GM19099 (cell line): ENCODE data around the gene ATP2B3.

ENCODE experiments used
- POLR2A ChIP-seq: IDR thresholded peaks from 3 replicates; pipeline ENCODE4 v1.6.1; 2011; ENCODE audit warnings: low read depth; ENCODE audit not compliant: insufficient read length; ENCODE audit errors: extremely low read depth

ATP2B3 gene

GRCh38 chrX:153517423-153517822, at the start of gene ATP2B3:
Gene ATP2B3 (plus strand): TSS chrX:153517642. CDS start chrX:153536248, 18,606 bp downstream.
- TF ChIP-seq POLR2A: no peak

GRCh38 chrX:153468008-153468580, 49.3 kb upstream of the ATP2B3 start:
- TF ChIP-seq POLR2A: no peak

GRCh38 chrX:153469811-153470410, 47.5 kb upstream of the ATP2B3 start:
- no peak for TF ChIP-seq POLR2A

GRCh38 chrX:153470411-153471363, 46.8 kb upstream of the ATP2B3 start, which contains the start of gene HAUS7:
Gene HAUS7 (minus strand): TSS chrX:153470576. CDS start chrX:153470557, 19 bp downstream.
- peak; percentile 58 for TF ChIP-seq POLR2A

GRCh38 chrX:153471663-153472280, 45.7 kb upstream of the ATP2B3 start:
- TF ChIP-seq POLR2A: no peak

- no peak for TF ChIP-seq POLR2A
Measured at GRCh38 chrX:153473126-153473525, 44.3 kb upstream of the ATP2B3 start.

- no peak for TF ChIP-seq POLR2A
Measured at GRCh38 chrX:153474266-153474665, 43.2 kb upstream of the ATP2B3 start.

- TF ChIP-seq POLR2A: no peak
Measured at GRCh38 chrX:153474718-153475117, 42.7 kb upstream of the ATP2B3 start.

- no peak for TF ChIP-seq POLR2A
Measured at GRCh38 chrX:153475271-153475670, 42.2 kb upstream of the ATP2B3 start.

- no peak for TF ChIP-seq POLR2A
Measured at GRCh38 chrX:153475751-153476281, 41.6 kb upstream of the ATP2B3 start.

- no peak for TF ChIP-seq POLR2A
Measured at GRCh38 chrX:153476666-153477363, 40.6 kb upstream of the ATP2B3 start.

GRCh38 chrX:153477364-153477857, 40.0 kb upstream of the ATP2B3 start:
- no peak for TF ChIP-seq POLR2A

- TF ChIP-seq POLR2A: no peak
Measured at GRCh38 chrX:153477901-153478300, 39.5 kb upstream of the ATP2B3 start.

- no peak for TF ChIP-seq POLR2A
Measured at GRCh38 chrX:153478746-153479145, 38.7 kb upstream of the ATP2B3 start.
